Fibroblast of skin of abdomen (primary cell): Measurements from ENCODE around the gene HS3ST3A1.
A peak's percentile ranks its signal among the peaks of the same experiment; 100 is the strongest.
"Not testable (repeated sequence)": the region's sequence is repeated elsewhere in the genome, so short reads cannot be mapped to it uniquely, and the experiment has no call there.

ENCODE experiments used
- DNase-seq: peaks from one replicate; pipeline ENCODE4 v3.0.0-alpha.2; 2013

HS3ST3A1 gene

GRCh38 chr17:13575922-13576419 lies 25.8 kb downstream of the HS3ST3A1 start:
- DNase-seq = peak; percentile 68

DNA sequence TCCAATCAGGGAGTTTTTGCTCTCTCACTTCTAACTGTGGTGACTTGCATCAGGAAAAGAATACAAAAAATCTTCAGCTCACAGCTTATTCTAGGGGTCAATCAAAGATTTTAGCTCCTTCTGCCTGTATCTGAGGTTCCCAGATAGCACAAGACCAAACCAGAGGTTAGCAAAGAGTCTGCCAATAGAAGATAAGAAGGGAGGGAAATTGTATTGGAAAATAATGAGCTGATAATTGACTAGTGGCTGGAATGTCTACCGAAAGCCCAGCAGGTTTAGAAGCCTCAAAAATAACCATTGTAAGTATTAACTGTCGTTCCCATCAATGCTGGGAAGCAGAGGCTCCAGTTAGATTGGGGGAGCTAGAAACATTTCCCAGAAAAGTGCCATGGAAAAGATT lies 26.3 kb downstream of the HS3ST3A1 start:
- DNase-seq = no peak

DNA sequence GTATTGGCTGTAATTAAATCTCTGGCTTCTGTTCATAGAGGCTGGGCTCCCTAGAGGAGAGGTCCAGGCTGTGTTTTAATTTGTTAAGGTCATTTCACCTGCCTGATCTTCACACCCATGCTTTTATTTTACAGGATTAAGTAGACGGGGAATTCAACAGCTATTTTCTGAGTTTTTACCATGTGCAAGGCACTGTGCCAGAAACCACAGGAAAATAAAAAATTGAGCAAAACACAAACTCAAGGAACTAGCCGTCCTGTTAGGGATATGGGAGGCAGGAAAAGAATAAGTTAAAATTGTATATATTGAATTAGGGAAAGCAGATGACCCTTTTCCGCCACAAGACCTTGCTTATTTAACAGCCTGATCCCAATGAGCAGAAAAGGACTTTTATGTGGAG lies 29.1 kb downstream of the HS3ST3A1 start:
- peak; percentile 51 for DNase-seq

DNA sequence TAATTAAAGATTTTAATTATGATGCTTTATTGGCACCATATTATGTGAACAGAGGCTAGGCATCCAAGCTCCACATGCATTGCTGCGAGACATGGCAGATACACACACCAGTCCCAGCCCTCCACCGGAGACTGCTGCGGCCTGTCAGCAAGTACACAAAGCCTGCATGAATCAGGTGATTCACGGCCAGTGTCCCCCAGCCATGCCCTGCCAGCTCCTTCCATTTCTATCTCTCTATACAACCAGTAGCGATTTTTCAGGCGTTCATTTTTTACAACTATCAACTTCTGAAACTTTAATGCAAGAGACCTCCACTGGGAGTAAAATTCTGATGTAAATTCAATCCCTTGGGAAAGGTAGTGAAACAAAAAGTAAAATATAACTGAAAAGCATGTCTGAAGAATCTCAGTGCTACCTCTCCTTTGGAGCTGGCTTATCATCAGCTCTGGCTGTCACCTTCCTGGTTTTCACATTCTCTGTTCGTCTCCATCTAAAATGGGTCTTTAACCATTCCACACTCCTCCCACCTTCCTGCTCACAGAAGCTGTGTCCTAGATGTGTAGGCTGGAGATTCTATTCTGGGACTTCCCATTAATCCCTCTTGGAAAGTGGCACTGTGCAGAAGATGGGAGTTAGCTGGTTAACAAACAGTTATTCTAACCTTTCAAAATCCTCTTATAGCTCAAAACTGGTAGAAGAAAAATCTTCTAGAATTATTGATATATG lies 32.2 kb downstream of the HS3ST3A1 start:
- DNase-seq = peak; percentile 82

- no peak for DNase-seq
Measured at GRCh38 chr17:13568582-13569397, 32.9 kb downstream of the HS3ST3A1 start.

DNA sequence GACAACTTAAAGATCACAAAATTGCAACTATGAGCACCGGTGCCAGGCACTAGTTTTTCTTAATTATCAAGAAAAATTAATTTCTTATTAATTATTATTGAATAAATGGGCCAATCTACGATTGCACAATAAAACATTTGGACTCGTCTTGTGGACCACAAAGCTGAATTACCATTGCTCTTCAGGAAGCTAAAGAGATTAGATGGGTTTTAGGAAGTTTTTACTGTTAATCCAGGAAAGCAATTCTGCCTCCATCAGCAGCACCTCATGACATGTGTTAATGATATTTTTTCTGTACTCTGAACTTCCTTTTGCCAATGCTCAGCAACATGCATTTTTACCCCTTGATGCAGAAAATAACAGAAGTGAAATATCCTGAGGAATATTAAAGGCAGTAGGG lies 37.9 kb downstream of the HS3ST3A1 start:
- DNase-seq = peak; percentile 42

DNA sequence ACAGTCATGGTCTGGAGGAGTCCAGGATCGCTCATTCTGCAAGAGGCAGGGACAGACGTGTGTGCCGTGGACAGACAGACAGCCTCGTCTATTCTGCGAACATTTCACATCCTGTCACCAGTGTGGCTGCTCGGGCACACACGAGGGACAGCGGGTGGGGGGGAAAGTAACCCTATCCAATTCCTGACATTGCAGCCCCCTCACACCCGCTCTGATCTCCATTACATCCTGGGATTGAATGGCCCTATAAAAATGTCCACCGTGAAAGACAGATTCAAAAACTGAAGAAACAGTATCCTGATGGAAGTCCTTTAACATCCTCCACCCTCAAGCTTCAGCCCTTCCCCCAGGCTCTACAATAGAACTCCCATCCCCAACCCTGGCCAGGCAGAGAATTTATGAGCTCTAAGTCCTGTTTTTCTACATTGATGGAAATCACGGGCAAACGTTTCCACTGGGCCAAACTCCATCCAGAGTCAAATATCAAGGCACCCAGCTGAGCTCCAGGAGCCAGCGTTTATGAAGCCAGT lies 39.4 kb downstream of the HS3ST3A1 start:
- peak; percentile 96 for DNase-seq

GRCh38 chr17:13561606-13562270 lies 40.0 kb downstream of the HS3ST3A1 start:
- no peak for DNase-seq

DNA sequence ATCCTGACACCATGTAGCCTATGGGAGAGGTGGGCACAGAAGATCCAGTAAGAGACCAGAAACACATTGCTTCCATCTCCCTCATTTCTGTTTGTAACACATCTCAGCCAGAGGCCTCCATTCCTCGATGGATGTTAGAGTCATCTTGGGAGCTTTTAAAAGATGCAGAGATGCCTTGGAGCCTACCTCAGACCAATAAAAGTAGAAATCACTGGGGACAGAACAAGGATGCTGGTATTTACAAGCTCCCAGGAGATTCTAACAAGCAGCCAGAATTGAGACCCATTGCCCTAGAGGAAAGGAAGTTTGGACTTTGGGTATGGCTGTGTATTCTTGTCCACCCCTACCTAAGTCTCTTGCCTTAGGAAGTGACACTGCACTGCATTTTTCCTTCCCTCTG lies 40.8 kb downstream of the HS3ST3A1 start:
- no peak for DNase-seq

DNA sequence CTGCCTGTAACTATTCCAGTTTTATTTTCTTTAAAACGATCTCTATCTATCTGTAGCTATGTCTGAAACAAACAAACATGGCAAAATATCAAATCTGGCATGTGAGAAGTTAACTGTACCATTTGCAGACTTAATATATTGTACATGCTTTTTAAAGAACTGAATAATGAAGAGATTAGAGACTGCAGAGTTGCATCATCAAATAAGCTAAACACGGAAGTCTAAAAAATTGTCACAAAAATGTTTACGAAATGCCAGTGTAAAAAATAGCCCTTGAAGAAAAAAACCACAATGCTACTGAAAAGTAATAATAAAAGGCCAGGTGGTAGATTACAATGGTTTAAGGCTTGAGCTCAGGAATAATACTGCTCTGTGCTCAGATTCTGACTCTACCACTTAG lies 43.1 kb downstream of the HS3ST3A1 start:
- no peak for DNase-seq

- peak; percentile 86 for DNase-seq
Measured at GRCh38 chr17:13557077-13557476, 44.7 kb downstream of the HS3ST3A1 start.

DNA sequence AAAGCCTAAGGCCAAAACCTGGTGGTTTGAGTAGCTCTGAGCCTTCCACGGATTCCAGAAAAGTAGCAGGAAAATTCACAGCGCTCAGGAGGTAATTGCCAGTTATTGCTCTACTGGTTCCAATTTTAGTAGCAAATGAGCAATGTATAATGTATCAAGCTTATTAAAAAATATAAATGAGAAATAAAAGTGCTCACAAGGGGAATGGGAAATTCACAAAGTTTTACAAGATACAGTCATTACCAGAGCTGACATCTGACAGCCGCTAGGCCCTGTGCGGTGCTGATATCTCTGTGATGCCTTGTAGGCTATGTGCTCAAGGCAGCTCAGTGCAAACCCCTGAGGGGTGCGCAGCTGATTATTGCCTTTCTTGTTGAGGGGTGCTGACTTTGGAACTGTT lies 47.5 kb downstream of the HS3ST3A1 start:
- no peak for DNase-seq

DNA sequence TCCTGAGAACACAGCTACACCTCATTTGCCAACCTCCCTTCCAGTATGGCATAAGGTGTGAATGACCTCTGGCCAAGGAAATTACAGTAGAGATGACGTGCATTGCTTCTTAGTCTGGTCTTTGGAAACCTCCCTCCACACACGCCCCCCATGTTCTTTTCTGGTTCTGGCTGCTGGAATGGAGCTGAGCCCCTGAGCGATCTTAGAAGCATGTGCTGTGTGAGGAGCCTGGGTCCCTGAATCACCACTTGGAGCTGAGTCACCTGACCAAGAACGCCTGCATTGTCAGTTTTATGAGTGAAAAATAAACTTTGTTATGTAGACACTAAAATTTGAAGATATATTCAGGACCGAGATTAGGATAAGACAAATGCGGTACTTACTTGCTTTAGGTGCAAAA lies 51.4 kb downstream of the HS3ST3A1 start:
- no peak for DNase-seq

DNA sequence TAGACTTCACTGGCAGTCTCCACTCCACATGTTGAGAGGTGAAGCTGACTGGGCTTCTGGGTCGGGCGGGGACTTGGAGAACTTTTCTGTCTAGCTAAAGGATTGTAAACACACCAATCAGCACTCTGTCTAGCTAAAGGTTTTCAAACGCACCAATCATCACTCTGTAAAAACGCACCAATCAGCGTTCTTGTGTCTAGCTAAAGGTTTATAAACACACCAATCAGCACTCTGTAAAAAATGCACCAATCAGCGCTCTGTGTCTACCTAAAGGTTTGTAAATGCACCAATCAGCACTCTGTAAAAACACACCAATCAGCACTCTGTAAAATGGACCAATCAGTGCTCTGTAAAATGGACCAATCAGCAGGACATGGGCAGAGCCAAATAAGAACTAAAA lies 53.2 kb downstream of the HS3ST3A1 start:
- not testable (repeated sequence) for DNase-seq

DNA sequence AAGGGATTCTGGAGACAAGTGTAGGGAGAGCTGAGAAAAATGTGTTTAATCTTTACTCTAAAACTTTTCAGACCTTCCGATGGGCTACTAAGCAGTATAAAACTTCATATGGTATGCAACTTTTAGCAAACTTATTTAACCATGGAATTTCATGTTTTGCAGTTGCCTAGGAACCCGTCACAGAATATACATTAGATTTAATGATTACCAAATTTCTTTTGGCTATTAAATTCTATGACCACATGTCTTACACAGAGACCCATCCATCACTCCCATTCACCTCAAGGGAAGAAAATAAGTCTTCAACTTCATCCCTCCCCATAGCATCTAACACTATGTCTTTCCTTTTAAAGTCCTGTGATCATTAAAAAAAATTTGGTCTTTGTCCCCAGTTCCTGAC lies 54.9 kb downstream of the HS3ST3A1 start:
- DNase-seq = peak; percentile 65

DNA sequence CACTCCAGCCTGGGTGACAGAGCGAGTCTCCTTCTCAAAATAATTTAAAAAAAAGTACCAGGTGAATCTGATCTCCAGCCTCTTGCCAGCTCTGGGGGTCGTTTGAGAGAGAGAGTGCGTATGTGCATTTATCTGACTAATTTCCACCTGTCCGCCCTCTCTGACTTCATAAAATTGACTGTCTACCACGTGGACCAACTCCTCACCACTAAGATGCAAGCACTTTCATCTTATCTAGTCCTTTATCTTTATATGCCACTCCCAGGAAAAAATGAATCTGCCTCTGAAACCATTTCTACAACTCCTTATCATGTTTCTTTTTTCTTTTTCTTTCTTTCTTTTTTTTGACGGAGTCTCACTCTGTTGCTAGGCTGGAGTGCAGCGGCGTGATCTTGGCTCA lies 55.8 kb downstream of the HS3ST3A1 start:
- DNase-seq = no peak

GRCh38 chr17:13544765-13545164 lies 57.0 kb downstream of the HS3ST3A1 start:
- no peak for DNase-seq

DNA sequence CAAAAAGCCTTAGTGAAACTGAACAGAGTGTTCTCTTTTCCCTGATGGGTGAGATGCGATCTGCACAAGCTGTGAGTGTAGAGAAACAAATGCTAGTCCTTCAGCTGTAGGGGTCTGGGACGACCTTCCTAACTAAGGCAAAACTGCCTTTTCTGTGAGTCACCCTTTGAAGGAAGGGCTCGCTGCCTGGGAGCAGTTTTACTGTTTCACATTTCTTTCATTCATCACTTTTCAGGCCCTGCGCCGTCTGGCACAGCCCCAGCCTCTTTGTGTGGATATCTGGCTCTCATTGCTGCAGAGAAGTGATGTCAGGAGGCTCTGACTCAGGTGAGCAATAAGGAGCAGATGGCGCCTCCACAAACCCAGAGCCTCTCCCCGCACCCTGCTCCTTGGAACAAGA lies 57.4 kb downstream of the HS3ST3A1 start:
- peak; percentile 100 for DNase-seq

DNA sequence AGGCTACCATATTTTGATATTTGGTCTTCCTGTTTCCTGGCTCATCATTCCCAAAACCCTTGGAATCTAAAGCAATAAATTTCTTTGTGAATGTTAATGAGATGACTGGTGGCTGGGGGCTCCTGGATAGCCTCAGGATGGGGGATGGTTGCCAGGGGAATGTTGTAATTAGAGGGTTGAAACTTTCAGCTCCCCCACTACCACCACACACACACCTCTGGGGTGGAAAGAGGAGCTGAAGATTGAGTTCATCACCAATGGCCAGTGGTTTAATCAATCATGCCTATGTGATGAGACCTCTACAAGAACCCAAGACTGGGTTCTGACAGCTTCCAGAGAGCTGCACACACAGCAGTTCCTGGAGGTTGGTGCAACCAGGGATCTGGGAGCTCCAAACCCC lies 59.1 kb downstream of the HS3ST3A1 start:
- DNase-seq = peak; percentile 92

DNA sequence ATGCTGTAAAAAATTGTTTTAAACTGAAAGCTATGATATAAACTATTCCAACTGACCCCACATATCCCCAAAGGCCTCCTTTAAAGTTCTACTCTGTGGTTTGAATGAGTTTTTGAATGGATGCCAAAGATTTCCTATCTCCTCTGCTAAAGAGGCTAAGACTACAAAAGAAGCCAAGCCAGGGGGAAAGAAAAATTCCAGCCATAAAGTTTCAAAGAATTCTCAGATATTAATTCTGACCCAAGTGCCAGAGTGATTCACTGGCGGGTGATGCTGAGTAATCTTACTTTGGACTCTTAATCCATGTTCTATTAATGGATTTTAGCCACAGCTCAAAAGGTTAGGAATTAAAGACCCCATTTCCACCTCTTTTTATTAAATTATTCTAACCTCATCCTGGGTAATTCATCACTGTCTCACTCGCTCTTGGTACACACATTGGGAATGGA lies 60.7 kb downstream of the HS3ST3A1 start:
- DNase-seq = peak; percentile 99

DNA sequence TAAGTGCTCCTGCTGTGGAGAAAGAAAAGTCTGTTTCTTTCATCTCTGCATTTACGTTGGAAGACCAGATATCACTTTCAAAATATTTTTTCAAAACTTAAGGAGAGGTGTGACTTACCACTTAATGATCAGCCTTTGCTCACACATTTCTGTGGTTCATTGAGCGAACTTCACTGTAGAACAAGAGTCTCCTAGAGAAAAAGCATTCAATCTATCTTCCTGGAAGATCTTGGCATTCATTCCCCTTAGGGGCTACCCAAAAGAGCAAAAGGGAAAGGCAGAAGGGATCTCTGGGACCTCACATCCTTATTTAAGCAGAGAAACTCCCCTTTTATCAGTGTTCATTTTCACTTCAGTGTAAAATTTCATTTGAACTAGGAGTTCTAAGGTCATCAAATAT lies 61.2 kb downstream of the HS3ST3A1 start:
- DNase-seq = peak; percentile 75

DNA sequence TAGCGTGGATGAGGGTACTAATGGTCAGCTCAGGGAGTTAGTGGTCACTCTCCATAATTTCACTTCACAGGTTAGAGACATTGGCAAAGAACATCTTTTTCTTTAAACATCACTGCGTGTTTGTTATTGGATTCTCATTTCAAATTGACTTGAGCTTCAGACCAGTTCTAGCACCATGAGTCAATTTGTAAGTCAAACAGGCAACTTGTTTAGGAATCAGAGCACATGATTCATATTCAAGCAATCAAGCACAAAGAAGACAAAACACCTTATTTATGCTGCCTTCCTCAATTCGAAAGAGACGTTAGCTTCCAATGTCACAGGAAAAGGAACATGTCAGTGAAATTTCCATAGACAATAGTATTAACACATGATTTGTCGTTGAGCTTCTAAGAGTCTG lies 62.3 kb downstream of the HS3ST3A1 start:
- DNase-seq = no peak

- DNase-seq = no peak
Measured at GRCh38 chr17:13538841-13539411, 62.8 kb downstream of the HS3ST3A1 start.
